GM13977 (cell line): ENCODE results near the gene PRKAR1B.

Source experiments
- DNase-seq: peaks from one replicate; pipeline ENCODE4 v3.0.0; 2012; ENCODE audit warnings: low spot score
- CTCF ChIP-seq: IDR thresholded peaks from 2 replicates; pipeline ENCODE4 v1.5.1; 2012; ENCODE audit warnings: mild to moderate bottlenecking, control low read depth; ENCODE audit not compliant: insufficient read depth; ENCODE audit errors: extremely low read depth, missing control alignments
- in situ Hi-C: fragments of 300-500 bp; cut with MboI; formaldehyde crosslinking; loops from one replicate; pipeline ENCODE4 v1.12.0; 2022; ENCODE audit warnings: low sequenced_read_pairs, low pct_unique_long_range_greater_than_20kb, mixed read lengths, inconsistent platforms; ENCODE audit not compliant: unreplicated experiment

The PRKAR1B gene

GRCh38 chr7:713139-713457, 14.0 kb downstream of the PRKAR1B start:
- no peak for TF ChIP-seq CTCF
- no peak for DNase-seq
- in situ Hi-C loops = no loop called here

GRCh38 chr7:712381-713138, 14.5 kb downstream of the PRKAR1B start:
- no peak for TF ChIP-seq CTCF
- peak; percentile 53 for DNase-seq
- in situ Hi-C loops = no loop called here

- in situ Hi-C loops = no loop called here
- no peak for DNase-seq
- no peak for TF ChIP-seq CTCF
These were observed 15.1 kb downstream of the PRKAR1B start for GRCh38 chr7:711922-712380.

GRCh38 chr7:711093-711921, 15.8 kb downstream of the PRKAR1B start:
- no peak for TF ChIP-seq CTCF
- DNase-seq = no peak
- in situ Hi-C loops = no loop called here

GRCh38 chr7:710161-710560, 16.9 kb downstream of the PRKAR1B start:
- no peak for TF ChIP-seq CTCF
- DNase-seq = no peak
- in situ Hi-C loops = no loop called here

- in situ Hi-C loops = no loop called here
- TF ChIP-seq CTCF = no peak
- DNase-seq = no peak
These were observed 19.6 kb downstream of the PRKAR1B start for GRCh38 chr7:707296-708000.
